Measurements from ENCODE around the gene ARHGEF40.

DNA sequence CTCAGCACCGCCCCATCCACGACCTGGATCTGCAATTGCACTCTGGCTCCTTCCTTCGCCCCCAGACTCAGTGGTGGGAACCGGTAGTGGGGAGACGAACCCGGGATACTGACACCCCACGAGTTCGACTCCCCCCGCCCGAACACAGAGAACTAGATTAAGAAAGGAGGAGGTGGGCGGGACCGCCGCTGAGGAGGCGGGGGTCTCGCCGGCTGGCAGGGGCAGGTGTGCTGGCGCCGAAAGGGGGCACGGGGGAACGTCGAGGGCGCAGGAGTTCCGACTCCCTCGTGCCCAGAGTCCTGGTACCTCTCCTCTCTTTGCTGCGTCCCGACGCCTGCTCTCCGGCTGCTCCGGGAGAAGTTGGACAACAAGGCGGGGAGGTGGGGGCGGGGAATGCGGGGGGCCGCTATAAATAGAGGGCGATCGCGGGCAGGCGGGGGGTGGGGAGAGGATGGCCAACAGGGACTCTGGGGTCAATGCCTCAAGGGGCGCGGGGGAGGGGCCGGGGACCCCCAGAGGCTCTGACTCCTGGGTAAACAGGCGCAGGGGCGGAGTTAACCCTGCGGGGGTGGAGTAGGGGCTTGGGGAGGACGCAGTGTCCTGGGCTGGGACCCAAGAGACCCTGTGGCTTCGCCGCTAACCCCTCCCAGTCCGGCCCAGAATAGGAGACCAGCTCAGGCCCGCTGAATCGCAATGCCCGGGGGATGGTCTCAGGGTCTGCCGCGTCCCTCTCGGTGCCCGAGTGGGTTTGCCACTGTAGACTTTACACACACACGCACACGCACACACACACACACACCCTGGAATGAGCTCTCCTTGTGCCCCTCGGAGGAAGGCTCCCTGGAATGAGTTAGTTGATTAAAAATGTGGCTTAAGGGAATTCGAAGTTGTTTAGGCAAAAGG lies 44.5 kb upstream of the ARHGEF40 start:
- TF ChIP-seq FOXJ3 (CRISPR knock-in tag; IDR thresholded peaks at IDR 0.05; ENCODE audit: borderline replicate concordance), result no peak
- TF ChIP-seq, protein P1, sequence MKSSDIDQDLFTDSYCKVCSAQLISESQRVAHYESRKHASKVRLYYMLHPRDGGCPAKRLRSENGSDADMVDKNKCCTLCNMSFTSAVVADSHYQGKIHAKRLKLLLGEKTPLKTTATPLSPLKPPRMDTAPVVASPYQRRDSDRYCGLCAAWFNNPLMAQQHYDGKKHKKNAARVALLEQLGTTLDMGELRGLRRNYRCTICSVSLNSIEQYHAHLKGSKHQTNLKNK (CRISPR knock-in tag; IDR thresholded peaks at IDR 0.05), result no peak
- no peak for TF ChIP-seq JUN (CRISPR knock-in tag; IDR thresholded peaks at IDR 0.05)
- TF ChIP-seq, protein P2, sequence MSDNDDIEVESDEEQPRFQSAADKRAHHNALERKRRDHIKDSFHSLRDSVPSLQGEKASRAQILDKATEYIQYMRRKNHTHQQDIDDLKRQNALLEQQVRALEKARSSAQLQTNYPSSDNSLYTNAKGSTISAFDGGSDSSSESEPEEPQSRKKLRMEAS (CRISPR knock-in tag; IDR thresholded peaks at IDR 0.05), result no peak; the same call in 1 of the 2 replicates

Data from WTC11 (cell line).